Astrocyte of the cerebellum (primary cell): ENCODE measurements around the gene COLEC11.

Experiments
- DNase-seq: peaks from one replicate; pipeline ENCODE4 v3.0.0-alpha.2; 2011; ENCODE audit warnings: low read depth
- H3K4me3 ChIP-seq: 2 replicates; pipeline ENCODE4 v1.5.1; 2011; ENCODE audit warnings: mild to moderate bottlenecking, low read depth, low read length, moderate library complexity
- in situ Hi-C: cut with HindIII; loops from 2 replicates; pipeline ENCODE4 v1.10.0; 2017; ENCODE audit warnings: low sequenced_read_pairs
- TF ChIP-seq, protein P1 (sequence below): IDR thresholded peaks from 2 replicates; pipeline ENCODE4 v1.5.1; 2012; ENCODE audit warnings: low read length, low read depth, moderate library complexity, mild to moderate bottlenecking; ENCODE audit errors: missing control alignments

Gene COLEC11

DNA sequence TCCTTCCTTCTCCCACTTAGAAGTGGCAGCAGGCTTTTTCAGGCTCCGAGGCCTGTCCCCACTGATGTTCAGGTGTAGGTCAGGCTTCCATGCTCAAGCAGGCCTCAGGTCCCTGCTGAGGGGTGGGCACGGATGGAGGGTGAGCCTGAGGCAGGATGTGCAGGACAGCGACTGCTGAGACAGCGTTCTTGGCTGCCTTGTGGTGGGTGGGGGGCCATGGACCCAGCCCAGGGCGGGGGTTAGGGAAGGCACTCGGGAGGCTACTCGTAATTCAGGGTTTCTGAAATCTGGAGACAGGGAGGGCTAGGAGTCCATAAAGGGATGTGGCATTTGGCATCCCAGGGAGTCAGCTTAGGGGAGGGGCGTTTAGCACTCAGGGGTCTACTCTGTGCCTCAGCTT is 30.3 kb downstream of the COLEC11 start:
- no peak for DNase-seq
- TF ChIP-seq, protein P1, sequence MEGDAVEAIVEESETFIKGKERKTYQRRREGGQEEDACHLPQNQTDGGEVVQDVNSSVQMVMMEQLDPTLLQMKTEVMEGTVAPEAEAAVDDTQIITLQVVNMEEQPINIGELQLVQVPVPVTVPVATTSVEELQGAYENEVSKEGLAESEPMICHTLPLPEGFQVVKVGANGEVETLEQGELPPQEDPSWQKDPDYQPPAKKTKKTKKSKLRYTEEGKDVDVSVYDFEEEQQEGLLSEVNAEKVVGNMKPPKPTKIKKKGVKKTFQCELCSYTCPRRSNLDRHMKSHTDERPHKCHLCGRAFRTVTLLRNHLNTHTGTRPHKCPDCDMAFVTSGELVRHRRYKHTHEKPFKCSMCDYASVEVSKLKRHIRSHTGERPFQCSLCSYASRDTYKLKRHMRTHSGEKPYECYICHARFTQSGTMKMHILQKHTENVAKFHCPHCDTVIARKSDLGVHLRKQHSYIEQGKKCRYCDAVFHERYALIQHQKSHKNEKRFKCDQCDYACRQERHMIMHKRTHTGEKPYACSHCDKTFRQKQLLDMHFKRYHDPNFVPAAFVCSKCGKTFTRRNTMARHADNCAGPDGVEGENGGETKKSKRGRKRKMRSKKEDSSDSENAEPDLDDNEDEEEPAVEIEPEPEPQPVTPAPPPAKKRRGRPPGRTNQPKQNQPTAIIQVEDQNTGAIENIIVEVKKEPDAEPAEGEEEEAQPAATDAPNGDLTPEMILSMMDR, result no peak
- H3K4me3 ChIP-seq, result no peak overlapping the region
- in situ Hi-C loops, result no loop called here

DNA sequence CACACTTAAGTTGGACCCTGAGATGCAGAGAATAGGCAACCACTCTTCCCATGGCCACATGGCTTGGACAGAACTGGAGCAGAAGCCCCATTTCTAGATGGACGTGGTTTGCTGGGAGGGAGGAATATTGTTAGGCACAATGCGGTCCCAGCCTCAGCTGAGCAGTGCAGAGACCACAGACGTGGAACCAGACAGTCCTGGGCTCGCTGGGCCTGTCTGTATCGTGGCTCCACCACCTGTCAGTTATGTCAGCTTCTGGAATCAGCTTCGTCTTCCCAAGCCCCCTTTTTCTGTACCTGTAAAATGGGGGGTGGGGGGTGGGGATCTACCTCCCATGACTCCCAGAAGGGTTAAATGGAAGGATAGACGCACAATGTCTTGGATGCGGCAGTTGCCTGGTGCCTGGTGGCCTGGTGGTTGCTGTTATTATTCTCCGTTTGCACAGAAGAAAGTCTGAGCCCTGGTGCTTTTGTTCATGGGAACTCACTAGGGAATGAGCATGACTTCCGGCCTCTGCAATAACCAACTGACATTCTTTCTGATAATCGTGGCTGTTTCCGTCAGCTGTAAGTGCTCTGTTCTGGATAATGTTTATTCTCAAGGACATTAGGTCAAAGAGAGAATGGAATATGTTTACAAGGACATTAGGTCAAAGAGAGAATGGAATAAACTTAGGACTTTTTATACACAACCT is 31.4 kb downstream of the COLEC11 start:
- no peak overlapping the region for H3K4me3 ChIP-seq
- DNase-seq, result no peak
- TF ChIP-seq, protein P1, result no peak
- in situ Hi-C loops, result no loop called here

DNA sequence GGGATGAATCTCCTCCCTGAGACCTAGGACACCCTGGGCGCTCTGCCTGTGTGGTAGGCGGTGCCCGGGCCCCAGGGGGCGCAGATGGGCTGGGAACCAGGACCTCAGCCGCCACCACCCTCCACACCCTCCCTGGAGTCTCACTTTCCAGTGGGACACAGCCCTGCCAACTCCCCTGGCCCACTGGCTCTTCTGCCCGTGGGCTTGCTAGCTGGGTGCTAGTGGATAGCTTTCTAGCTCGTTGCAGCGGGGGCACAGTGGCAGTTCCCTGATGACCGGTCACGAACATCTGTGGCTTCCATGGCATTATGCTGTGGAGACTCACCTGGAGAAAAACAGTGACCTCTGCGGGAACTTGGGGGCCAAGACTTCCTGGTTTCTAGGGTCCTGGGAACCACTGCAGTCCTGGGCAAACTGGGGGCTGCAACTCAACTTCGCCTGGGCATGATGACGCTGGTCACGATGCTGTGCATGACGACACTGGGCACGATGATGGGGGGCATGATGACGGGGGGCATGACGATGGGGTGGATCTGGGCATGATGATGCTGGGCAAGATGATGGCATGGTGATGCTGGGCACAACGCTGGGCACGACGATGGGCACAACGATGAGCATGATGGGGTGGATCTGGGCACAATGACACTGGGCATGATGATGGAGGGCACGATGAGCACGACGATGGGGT is 32.0 kb downstream of the COLEC11 start:
- in situ Hi-C loops, result no loop called here
- no peak for DNase-seq
- H3K4me3 ChIP-seq, result no peak overlapping the region
- TF ChIP-seq, protein P1, result no peak

DNA sequence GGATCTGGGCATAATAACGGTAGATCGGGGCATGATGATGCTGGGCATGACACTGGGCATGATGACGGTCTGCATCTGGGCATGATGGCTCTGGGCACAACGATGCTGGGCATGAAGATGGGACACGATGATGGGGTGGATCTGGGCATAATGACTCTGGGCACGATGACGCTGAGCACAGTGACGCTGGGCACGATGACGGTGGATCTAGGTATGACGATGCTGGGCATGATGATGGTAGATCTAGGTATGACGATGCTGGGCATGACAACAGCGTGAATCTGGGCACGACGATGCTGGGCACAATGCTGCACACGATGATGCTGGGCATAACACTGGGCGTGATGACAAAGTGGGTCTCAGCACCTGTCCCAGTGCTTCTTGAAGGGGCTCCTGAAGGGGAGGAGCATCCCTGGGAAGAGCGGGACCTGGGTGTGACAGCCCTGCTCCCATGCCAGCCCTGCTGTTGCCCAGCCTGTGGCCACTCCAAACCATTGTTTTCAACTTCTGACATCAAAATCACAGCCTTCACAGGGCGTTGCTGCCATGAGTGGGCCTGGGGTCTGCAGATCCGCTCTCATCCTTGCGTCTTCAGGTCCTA is 32.7 kb downstream of the COLEC11 start:
- no peak overlapping the region for H3K4me3 ChIP-seq
- DNase-seq, result no peak
- TF ChIP-seq, protein P1, result no peak
- in situ Hi-C loops, result no loop called here

DNA sequence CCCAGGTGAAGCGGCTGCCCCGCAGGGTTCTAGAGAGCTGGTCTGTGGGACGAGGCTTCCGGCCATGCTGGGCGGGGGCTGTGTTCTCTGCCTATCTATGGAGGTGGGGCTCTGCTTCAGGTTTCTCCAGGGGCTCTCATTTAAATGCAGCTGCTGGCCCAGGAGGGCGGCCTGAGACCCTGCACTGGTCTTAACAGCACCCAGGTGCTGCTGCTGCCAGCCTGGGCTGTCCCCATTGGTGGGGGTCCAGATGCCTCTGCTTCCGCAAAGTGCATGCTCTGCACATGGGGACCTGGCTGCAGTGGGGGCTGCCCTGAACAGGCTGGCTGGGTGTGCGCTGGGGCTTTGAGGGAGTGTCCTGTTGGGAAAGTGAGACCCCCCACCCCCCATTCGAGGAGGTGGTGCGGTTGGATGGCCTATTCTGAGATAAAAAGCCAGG is 33.3 kb downstream of the COLEC11 start:
- in situ Hi-C loops, result no loop called here
- TF ChIP-seq, protein P1, result no peak
- no peak for DNase-seq
- H3K4me3 ChIP-seq, result no peak overlapping the region

DNA sequence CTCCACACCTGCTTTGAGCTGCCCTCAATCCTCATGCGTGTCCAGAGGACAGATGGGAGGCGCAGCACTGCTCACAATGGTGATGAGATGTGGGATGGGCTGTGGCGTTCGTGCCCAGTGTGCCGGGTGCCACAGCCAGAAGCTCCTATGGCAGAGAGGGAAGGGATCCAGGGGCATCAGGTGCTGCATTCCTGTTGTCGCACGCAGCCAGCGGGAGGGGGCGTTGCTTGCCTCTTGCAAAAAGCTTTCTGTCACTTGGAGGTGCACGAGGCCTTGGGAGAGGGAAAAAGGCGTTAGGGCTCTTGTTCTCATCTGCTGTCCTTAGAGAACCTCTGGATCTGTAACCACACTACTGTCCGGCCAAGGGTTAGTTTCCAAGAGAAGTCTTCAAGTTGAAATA is 33.9 kb downstream of the COLEC11 start:
- in situ Hi-C loops, result no loop called here
- TF ChIP-seq, protein P1, result no peak
- DNase-seq, result no peak
- H3K4me3 ChIP-seq, result no peak overlapping the region
